ENCODE data around the gene TMED3.

GRCh38 chr15:79337591-79337990 lies 26.7 kb downstream of the TMED3 start:
- no peak for TF ChIP-seq CTCF (IDR thresholded peaks at IDR 0.05; ENCODE audit: poor library complexity)
- no peak for TF ChIP-seq EZH2 (IDR thresholded peaks at IDR 0.05; ENCODE audit: borderline replicate concordance)
- no peak for TF ChIP-seq EZH2phosphoT487 (IDR thresholded peaks at IDR 0.05; ENCODE audit: low read depth, severe bottlenecking, unreplicated experiment)

Data from hepatocyte (in vitro differentiated cells).